Stomach (tissue), 9 donors: ENCODE data around the gene MRPL57. TPM values are rescaled to one million over a fixed set of nuclear protein-coding genes. Genes with fewer than 3 reads are reported as not detected.
"Not testable (repeated sequence)": the region's sequence is repeated elsewhere in the genome, so short reads cannot be mapped to it uniquely, and the experiment has no call there.

Experiments
- DNase-seq, 2 donors: peaks; one replicate each; pipeline versions ENCODE4 v3.0.0 to v3.0.0-alpha.2; 2013 to 2019
- H3K27ac ChIP-seq, 5 donors: fragments of 200-600 bp in 4 of 5; sonication (generic) in 4 of 5; one replicate each; pipeline ENCODE4 v1.5.1; 2013 to 2019; ENCODE audit warnings: mild to moderate bottlenecking in 1 of 5, moderate library complexity in 1 of 5
- H3K27me3 ChIP-seq, 3 donors: fragments of 200-600 bp; sonication (generic); one replicate each; pipeline ENCODE4 v1.5.1; 2017 to 2019; ENCODE audit warnings: mixed run types in 1 of 3
- H3K36me3 ChIP-seq, 4 donors: fragments of 200-600 bp; sonication (generic); 1 replicate in 3 of 4; 2 replicates in 1 of 4; pipeline ENCODE4 v1.5.1; 2016 to 2019
- H3K4me1 ChIP-seq, 4 donors: fragments of 200-600 bp; sonication (generic); one replicate each; pipeline ENCODE4 v1.5.1; 2016 to 2019
- H3K4me3 ChIP-seq, 4 donors: fragments of 200-600 bp; sonication (generic) in 3 of 4; one replicate each; pipeline ENCODE4 v1.5.1; 2016 to 2019; ENCODE audit warnings: mild to moderate bottlenecking in 1 of 4
- H3K9me3 ChIP-seq, 4 donors: fragments of 200-600 bp; sonication (generic); one replicate each; pipeline ENCODE4 v1.5.1; 2016 to 2019
- EP300 ChIP-seq: sonication (generic); formaldehyde crosslinking; IDR thresholded peaks from one replicate; pipeline ENCODE4 v1.6.1; 2017; ENCODE audit warnings: antibody characterized with exemption
- POLR2A ChIP-seq, 4 donors: fragments of 450-650 bp; IDR thresholded peaks; one replicate each; pipeline ENCODE4 v1.6.1; 2016; ENCODE audit warnings: antibody characterized with exemption in 4 of 4, control low read depth in 2 of 4, mild to moderate bottlenecking in 1 of 4, moderate library complexity in 1 of 4
- POLR2AphosphoS5 ChIP-seq, 3 donors: sonication (generic); formaldehyde crosslinking; IDR thresholded peaks; one replicate each; pipeline ENCODE4 v1.6.1; 2016; ENCODE audit warnings: antibody characterized with exemption in 3 of 3
- WGBS, 5 donors: extraction: QIAGEN DNeasy Blood & Tissue Kit in 3 of 5; methylation state at CpG; one replicate each; pipeline versions ENCODE4 v1.1.5 to v1.1.7; 2013 to 2018; 5-methylcytosine and 5-hydroxymethylcytosine counted together
- intact Hi-C: fragments of 100-400 bp; cut with DNase I; formaldehyde crosslinking; loops from one replicate; pipeline ENCODE4 v1.15.1; 2023; ENCODE audit warnings: low total_unique reads
- polyA plus RNA-seq, 3 donors: library from polyadenylated mRNA; stranded (reverse); fragments of 200-250 nt; gene quantifications; one replicate each; pipeline ENCODE4 v1.2.3, GENCODE V29; 2013
- total RNA-seq, 5 donors: library from RNA; depleted of rRNA; stranded (reverse); fragments of >200 nt; gene quantifications; one replicate each; pipeline versions ENCODE4 v1.1.0 to v1.2.3, GENCODE V29; 2014 to 2016
- TF ChIP-seq, protein P1 (sequence below), 7 experiments: fragments of 450-650 bp in 4 of 7; fragments of 200-600 bp in 3 of 7; sonication (generic) in 3 of 7; IDR thresholded peaks; one replicate each; pipeline ENCODE4 v1.5.1; 2016 to 2019; ENCODE audit warnings: antibody characterized with exemption in 7 of 7, control low read depth in 2 of 7, mild to moderate bottlenecking in 1 of 7
- donor health status: healthy with polysubstance abuse.
- donor health status: Bipolar disorder and iron deficiency.
- donor health status: healthy.

MRPL57 gene
- total and polyA plus RNA-seq, 8 donors: 13.8 to 83.0 (median 26.6) TPM

DNA sequence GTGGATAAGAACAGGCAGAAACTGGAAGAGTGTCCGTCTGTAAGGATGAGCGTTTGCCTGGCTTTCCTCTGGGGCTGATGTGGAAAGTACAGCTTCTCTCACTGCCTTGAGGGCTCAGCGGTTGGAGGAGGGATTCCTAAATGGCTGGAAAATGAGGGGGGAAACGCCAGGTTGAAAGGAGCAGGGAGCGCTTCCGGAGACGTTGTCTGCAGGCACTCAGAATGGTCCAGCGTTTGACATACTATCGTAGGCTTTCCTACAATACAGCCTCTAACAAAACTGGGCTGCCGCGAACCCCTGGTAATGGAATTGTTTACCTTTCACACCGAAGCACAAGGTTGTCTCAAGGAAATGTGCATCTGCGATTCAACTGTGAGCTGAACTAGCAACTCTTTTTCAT lies 39.9 kb downstream of the MRPL57 start:
- intact Hi-C loops: no loop called here
- Histone ChIP-seq H3K4me3 (no peak overlapping the region), H3K4me1 (peaks cover 0 to 4% (median 0%) of the 10 kb centered on the region in 4 donors), H3K27ac (no peak overlapping the region), H3K9me3 (peaks cover 0 to 17% (median 6%) of the 10 kb centered on the region in 4 donors), H3K27me3 (peaks cover 0 to 11% (median 0%) of the 10 kb centered on the region in 3 donors), H3K36me3 (no peaks in the 10 kb centered on the region)
- 9 to 34% (median 23%) methylated on average over 13 of the region's 13 CpGs for WGBS, 5 donors
- DNase-seq: peak in 1 of 2 donors; percentile 9
- TF ChIP-seq EP300 (no peak), POLR2A (IDR thresholded peaks at IDR 0.05) (no peak), POLR2AphosphoS5 (IDR thresholded peaks at IDR 0.05) (no peak)
- TF ChIP-seq, protein P1, sequence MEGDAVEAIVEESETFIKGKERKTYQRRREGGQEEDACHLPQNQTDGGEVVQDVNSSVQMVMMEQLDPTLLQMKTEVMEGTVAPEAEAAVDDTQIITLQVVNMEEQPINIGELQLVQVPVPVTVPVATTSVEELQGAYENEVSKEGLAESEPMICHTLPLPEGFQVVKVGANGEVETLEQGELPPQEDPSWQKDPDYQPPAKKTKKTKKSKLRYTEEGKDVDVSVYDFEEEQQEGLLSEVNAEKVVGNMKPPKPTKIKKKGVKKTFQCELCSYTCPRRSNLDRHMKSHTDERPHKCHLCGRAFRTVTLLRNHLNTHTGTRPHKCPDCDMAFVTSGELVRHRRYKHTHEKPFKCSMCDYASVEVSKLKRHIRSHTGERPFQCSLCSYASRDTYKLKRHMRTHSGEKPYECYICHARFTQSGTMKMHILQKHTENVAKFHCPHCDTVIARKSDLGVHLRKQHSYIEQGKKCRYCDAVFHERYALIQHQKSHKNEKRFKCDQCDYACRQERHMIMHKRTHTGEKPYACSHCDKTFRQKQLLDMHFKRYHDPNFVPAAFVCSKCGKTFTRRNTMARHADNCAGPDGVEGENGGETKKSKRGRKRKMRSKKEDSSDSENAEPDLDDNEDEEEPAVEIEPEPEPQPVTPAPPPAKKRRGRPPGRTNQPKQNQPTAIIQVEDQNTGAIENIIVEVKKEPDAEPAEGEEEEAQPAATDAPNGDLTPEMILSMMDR (IDR thresholded peaks at IDR 0.05): no peak

DNA sequence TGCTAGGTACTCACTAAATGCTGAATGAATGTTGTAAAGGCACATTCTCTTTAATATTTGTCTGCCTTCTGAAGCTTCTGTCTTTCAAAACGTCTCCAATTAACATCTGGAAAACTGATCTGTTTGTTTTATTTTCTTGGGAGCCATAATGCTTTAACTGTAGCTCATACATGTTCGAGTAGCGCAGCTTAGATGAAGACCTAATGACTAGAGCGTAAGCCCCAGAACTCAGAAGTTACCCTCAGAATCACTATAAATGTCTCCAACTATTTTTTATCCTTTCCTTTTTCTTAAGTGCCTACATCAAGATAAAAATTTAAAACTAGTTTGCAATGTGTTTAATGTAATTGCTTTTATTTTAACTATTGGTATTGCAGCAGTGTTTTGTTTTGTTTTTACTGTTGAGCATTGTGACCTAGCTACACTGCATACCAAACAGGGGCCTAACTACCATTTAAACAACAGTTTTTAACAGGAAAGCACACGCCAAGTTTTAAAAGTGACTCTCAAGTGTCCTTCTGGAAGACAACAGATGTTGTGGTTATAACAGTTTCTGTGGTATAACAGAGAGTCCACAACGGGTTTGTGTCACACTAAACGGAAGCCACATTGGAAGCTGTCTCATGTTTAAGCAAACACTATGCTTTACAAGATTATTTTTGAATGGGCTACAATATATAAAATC lies 42.0 kb downstream of the MRPL57 start:
- Histone ChIP-seq H3K27me3 (peaks cover 0 to 11% (median 0%) of the 10 kb centered on the region in 3 donors), H3K4me1 (peaks cover 0 to 4% (median 0%) of the 10 kb centered on the region in 4 donors), H3K27ac (no peak overlapping the region), H3K36me3 (no peaks in the 10 kb centered on the region), H3K9me3 (peaks cover 0 to 22% (median 17%) of the 10 kb centered on the region in 4 donors), H3K4me3 (no peak overlapping the region)
- peak in 1 of 2 donors; percentile 21 for DNase-seq
- TF ChIP-seq POLR2A (IDR thresholded peaks at IDR 0.05) (no peak), POLR2AphosphoS5 (IDR thresholded peaks at IDR 0.05) (no peak), EP300 (no peak)
- TF ChIP-seq, protein P1 (IDR thresholded peaks at IDR 0.05): no peak
- intact Hi-C loops: no loop called here
- 48 to 61% (median 53%) methylated on average over 7 of the region's 7 CpGs for WGBS, 5 donors

DNA sequence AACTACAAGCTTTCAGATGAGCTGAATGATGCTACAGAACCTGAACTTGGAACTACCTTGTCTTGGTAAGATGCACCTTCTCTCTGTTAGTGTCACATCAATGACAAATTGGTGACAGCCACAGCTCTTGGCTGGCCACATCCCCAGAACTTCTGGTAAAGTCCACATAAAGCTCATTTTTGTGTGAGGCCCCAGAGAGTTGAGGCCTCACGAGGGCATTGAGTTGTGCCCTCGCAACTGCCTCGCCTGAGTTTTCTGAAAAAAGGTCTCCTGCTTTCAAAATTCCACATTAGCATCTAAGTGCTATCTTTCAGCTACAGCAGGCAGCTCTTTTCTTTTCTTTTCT lies 42.6 kb downstream of the MRPL57 start:
- no peak for DNase-seq
- TF ChIP-seq POLR2A (IDR thresholded peaks at IDR 0.05) (no peak), POLR2AphosphoS5 (IDR thresholded peaks at IDR 0.05) (no peak), EP300 (no peak)
- TF ChIP-seq, protein P1 (IDR thresholded peaks at IDR 0.05): no peak
- Histone ChIP-seq H3K4me3 (no peak overlapping the region), H3K4me1 (peaks cover 0 to 4% (median 0%) of the 10 kb centered on the region in 4 donors), H3K9me3 (peaks cover 0 to 22% (median 17%) of the 10 kb centered on the region in 4 donors), H3K27ac (no peak overlapping the region), H3K36me3 (no peaks in the 10 kb centered on the region), H3K27me3 (peaks cover 0 to 11% (median 0%) of the 10 kb centered on the region in 3 donors)
- WGBS, 5 donors: 61 to 71% (median 65%) methylated on average over 3 of the region's 3 CpGs
- intact Hi-C loops: no loop called here

DNA sequence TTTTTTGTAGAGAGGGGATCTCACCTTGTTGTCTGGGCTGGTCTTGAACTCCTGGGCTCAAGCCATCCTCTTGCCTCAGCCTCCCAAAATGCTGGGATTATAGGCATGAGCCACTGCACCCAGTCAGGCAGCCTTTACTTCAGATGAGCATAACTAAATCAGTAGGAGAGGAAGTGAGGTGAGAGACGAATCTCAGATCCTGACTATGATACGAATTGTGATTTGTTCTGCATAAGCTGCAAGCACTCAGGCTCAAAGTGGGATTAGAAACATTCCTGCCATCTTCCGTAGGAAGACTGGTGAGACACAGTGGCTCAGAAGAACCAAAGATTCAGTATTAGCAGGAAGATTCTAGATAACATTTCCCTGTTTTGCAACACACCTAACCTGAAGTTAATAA lies 43.3 kb downstream of the MRPL57 start:
- H3K4me1 ChIP-seq, H3K27ac ChIP-seq, H3K27me3 ChIP-seq, intact Hi-C loops, H3K36me3 ChIP-seq, DNase-seq, H3K4me3 ChIP-seq: not testable (repeated sequence)
- WGBS, 5 donors: 62 to 78% (median 73%) methylated on average over 3 of the region's 3 CpGs
- H3K9me3 ChIP-seq: peaks cover 0 to 22% (median 17%) of the 10 kb centered on the region in 4 donors

DNA sequence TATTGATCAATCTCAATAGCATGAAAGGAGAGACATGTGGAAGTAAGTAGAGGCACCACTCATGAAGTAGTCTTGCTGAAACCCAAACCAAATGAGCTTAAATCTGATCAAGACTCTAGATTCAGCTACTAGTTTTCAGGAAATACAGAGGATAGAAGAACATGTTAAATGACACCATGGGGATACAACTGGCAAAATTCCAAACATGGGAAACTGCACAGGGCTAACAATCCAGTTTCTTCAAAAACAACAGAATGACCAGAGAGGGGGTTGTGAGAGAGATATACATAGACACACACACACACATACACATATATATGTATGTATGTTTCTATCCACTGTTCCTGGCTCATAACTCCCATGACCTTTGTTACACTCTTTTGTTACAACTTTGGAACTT lies 44.8 kb downstream of the MRPL57 start:
- no peaks in the 10 kb centered on the region for H3K27me3 ChIP-seq
- peaks cover 0 to 22% (median 17%) of the 10 kb centered on the region in 4 donors for H3K9me3 ChIP-seq
- intact Hi-C loops: no loop called here
- no peak overlapping the region for H3K27ac ChIP-seq
- no peaks in the 10 kb centered on the region for H3K36me3 ChIP-seq
- no peak for DNase-seq
- TF ChIP-seq POLR2AphosphoS5 (IDR thresholded peaks at IDR 0.05): no peak
- no peak for TF ChIP-seq EP300
- TF ChIP-seq POLR2A (IDR thresholded peaks at IDR 0.05): no peak
- TF ChIP-seq, protein P1 (IDR thresholded peaks at IDR 0.05): no peak
- no peak overlapping the region for H3K4me3 ChIP-seq
- H3K4me1 ChIP-seq: peaks cover 0 to 3% (median 0%) of the 10 kb centered on the region in 4 donors
